Endothelial cell of umbilical vein (primary cell): ENCODE data around the gene RASGRP1. TPM values are rescaled to one million over a fixed set of nuclear protein-coding genes. Genes with fewer than 3 reads are reported as not detected.

Experiments
- BruUV-seq: library from RNA; stranded (reverse); fragments of 400-500 nt; replicated peaks from 2 replicates; lab custom pipeline; 2021; lab: Mats Ljungman, UMichigan
- CTCF ChIA-PET: fragments of 300-600, 350-600 bp; sonication (Branson Sonifier 250); formaldehyde crosslinking; loops from one replicate; lab custom pipeline; 2021; ENCODE audit warnings: antibody characterized with exemption, inconsistent platforms; lab: Charles Lee
- POLR2A ChIA-PET: fragments of 300-600, 350-600 bp; sonication (Branson Sonifier 250); formaldehyde crosslinking; loops from one replicate; lab custom pipeline; 2021; ENCODE audit warnings: antibody characterized with exemption, inconsistent platforms; lab: Charles Lee
- DNase-seq: peaks from one replicate; pipeline ENCODE4 v3.0.0-alpha.2; 2011; ENCODE audit warnings: low read depth, low spot score
- FAIRE-seq: peaks from 2 replicates; lab custom pipeline; 2011; peaks lifted over from hg19 to GRCh38; lab: Jason Lieb, UNC
- H2AFZ ChIP-seq: 2 replicates; pipeline ENCODE4 v1.6.0; 2012; ENCODE audit warnings: low read depth, low read length, control low read depth, inconsistent platforms
- H3K27ac ChIP-seq: 2 replicates; pipeline ENCODE4 v1.5.1; 2011; ENCODE audit warnings: low read depth, mild to moderate bottlenecking, control low read depth, low read length, moderate library complexity; ENCODE audit not compliant: insufficient read depth
- H3K27me3 ChIP-seq, 2 experiments: 2 replicates each; pipeline versions ENCODE4 v1.6.0 to v1.6.1; 2011; ENCODE audit warnings: low read length in 2 of 2, mixed read lengths in 1 of 2; ENCODE audit not compliant: control insufficient read depth in 2 of 2, insufficient read depth in 2 of 2
- H3K36me3 ChIP-seq, 2 experiments: 2 replicates in 1 of 2; 3 replicates in 1 of 2; pipeline ENCODE4 v1.5.1; 2011; ENCODE audit warnings: low read length in 2 of 2, mild to moderate bottlenecking in 1 of 2, moderate library complexity in 1 of 2; ENCODE audit not compliant: control insufficient read depth in 2 of 2, insufficient read depth in 2 of 2; ENCODE audit errors: extremely low read depth in 1 of 2
- H3K4me1 ChIP-seq: 3 replicates; pipeline ENCODE4 v1.5.1; 2011; ENCODE audit warnings: mild to moderate bottlenecking, low read length; ENCODE audit not compliant: control insufficient read depth, insufficient read depth; ENCODE audit errors: extremely low read depth
- H3K4me2 ChIP-seq: 2 replicates; pipeline ENCODE4 v1.6.1; 2011; ENCODE audit warnings: low read length, control low read depth, mixed read lengths; ENCODE audit not compliant: insufficient read depth
- H3K4me3 ChIP-seq, 3 experiments: fragments of 200-600 bp in 1 of 3; sonication (generic), shearing (Covaris generic) in 1 of 3; replicated peaks in 1 of 3; 2 replicates each; pipeline ENCODE4 v1.5.1; 2011 to 2016; ENCODE audit warnings: control low read depth in 3 of 3, low read length in 3 of 3, mild to moderate bottlenecking in 2 of 3, inconsistent platforms in 1 of 3, low read depth in 1 of 3, moderate library complexity in 1 of 3; ENCODE audit not compliant: insufficient read depth in 1 of 3
- H3K79me2 ChIP-seq: 2 replicates; pipeline ENCODE4 v1.6.0; 2012; ENCODE audit warnings: low read length, inconsistent platforms; ENCODE audit not compliant: control insufficient read depth, insufficient read depth
- H3K9ac ChIP-seq: replicated peaks from 2 replicates; pipeline ENCODE3; 2011; ENCODE audit warnings: low read length, control low read depth; ENCODE audit not compliant: insufficient read depth; ENCODE audit errors: extremely low read depth
- H3K9me1 ChIP-seq: replicated peaks from 3 replicates; pipeline ENCODE4 v1.6.0; 2011; ENCODE audit warnings: mild to moderate bottlenecking, low read length; ENCODE audit not compliant: control insufficient read depth, insufficient read depth; ENCODE audit errors: extremely low read depth
- H3K9me3 ChIP-seq: replicated peaks from 2 replicates; pipeline ENCODE4 v1.5.1; 2012; ENCODE audit warnings: low read length, inconsistent platforms; ENCODE audit not compliant: control insufficient read depth, insufficient read depth
- H4K20me1 ChIP-seq: replicated peaks from 2 replicates; pipeline ENCODE3; 2011; ENCODE audit warnings: mild to moderate bottlenecking, low read length; ENCODE audit not compliant: control insufficient read depth, insufficient read depth; ENCODE audit errors: extremely low read depth
- GATA2 ChIP-seq: IDR thresholded peaks from 2 replicates; pipeline ENCODE4 v1.7.0; 2011; ENCODE audit warnings: low read depth, mild to moderate bottlenecking, moderate library complexity, mixed read lengths, low read length; ENCODE audit not compliant: insufficient read length, insufficient read depth
- MAX ChIP-seq: IDR thresholded peaks from 2 replicates; pipeline ENCODE4 v1.6.1; 2011; ENCODE audit not compliant: insufficient read depth, insufficient read length
- POLR2A ChIP-seq: IDR thresholded peaks from 2 replicates; pipeline ENCODE4 v1.6.1; 2012; ENCODE audit warnings: low read depth, mild to moderate bottlenecking, control low read depth, low read length
- POLR2AphosphoS5 ChIP-seq: IDR thresholded peaks from 2 replicates; pipeline ENCODE4 v1.6.1; 2012; ENCODE audit warnings: low read depth, mild to moderate bottlenecking, control low read depth, low read length, moderate library complexity; ENCODE audit not compliant: insufficient read depth
- dilution Hi-C: fragments of 300-500 bp; cut with MboI; formaldehyde crosslinking; loops from one replicate; pipeline ENCODE4 v1.15.0; 2019; ENCODE audit warnings: low sequenced_read_pairs; ENCODE audit not compliant: extremely low pct_ligation_motif_present
- intact Hi-C: fragments of 100-400 bp; cut with micrococcal nuclease; formaldehyde crosslinking; loops from one replicate; pipeline ENCODE4 v1.10.0; 2022
- polyA plus RNA-seq, 4 experiments: library from polyadenylated mRNA; depleted of rRNA in 3 of 4; stranded (reverse) in 3 of 4; unstranded in 1 of 4; fragments of >200 nt; gene quantifications; 2 replicates each; pipeline versions ENCODE4 v1.2.1 to v1.2.3, GENCODE V29; 2011 to 2012; ENCODE audit warnings: missing spikeins in 1 of 4
- total RNA-seq: library from RNA; stranded (reverse); gene quantifications from 2 replicates; pipeline ENCODE4 v1.2.3, GENCODE V29; 2021
- TF ChIP-seq, protein P1 (sequence below), 2 donors: IDR thresholded peaks; 1 replicate in 1 of 2; 2 replicates in 1 of 2; pipeline ENCODE4 v1.5.1; 2011; ENCODE audit warnings: low read length in 2 of 2, mild to moderate bottlenecking in 2 of 2, moderate library complexity in 2 of 2, control low read depth in 1 of 2, inconsistent platforms in 1 of 2, low read depth in 1 of 2; ENCODE audit not compliant: insufficient read depth in 1 of 2; ENCODE audit errors: extremely low read depth in 1 of 2

RASGRP1 gene
- total and polyA plus RNA-seq, 2 donors (not counting 3 experiments of a cell fraction or from before 2014, with no cell fraction given): 0.15 to 0.38 TPM

- H3K27ac ChIP-seq: no peak overlapping the region
- FAIRE-seq (no peak), DNase-seq (no peak)
- CTCF ChIA-PET: no interaction called here
- H3K36me3 ChIP-seq: no peaks in the 10 kb centered on the region
- no peak overlapping the region for H3K4me2 ChIP-seq
- no peaks in the 10 kb centered on the region for H3K9me3 ChIP-seq
- H3K4me3 ChIP-seq: no peak overlapping the region
- H3K27me3 ChIP-seq: peaks cover 11 to 16% of the 10 kb centered on the region in 2 experiments
- no peaks in the 10 kb centered on the region for H3K9me1 ChIP-seq
- POLR2A ChIA-PET: no interaction called here
- intact Hi-C loops (no loop called here), dilution Hi-C loops (no loop called here)
- no peaks in the 10 kb centered on the region for H3K4me1 ChIP-seq
- no peaks in the 10 kb centered on the region for H3K79me2 ChIP-seq
- no peaks in the 10 kb centered on the region for H4K20me1 ChIP-seq
- BruUV-seq: no TSS peak
- no peak overlapping the region for H3K9ac ChIP-seq
- H2AFZ ChIP-seq: no peak overlapping the region
- TF ChIP-seq, protein P1, sequence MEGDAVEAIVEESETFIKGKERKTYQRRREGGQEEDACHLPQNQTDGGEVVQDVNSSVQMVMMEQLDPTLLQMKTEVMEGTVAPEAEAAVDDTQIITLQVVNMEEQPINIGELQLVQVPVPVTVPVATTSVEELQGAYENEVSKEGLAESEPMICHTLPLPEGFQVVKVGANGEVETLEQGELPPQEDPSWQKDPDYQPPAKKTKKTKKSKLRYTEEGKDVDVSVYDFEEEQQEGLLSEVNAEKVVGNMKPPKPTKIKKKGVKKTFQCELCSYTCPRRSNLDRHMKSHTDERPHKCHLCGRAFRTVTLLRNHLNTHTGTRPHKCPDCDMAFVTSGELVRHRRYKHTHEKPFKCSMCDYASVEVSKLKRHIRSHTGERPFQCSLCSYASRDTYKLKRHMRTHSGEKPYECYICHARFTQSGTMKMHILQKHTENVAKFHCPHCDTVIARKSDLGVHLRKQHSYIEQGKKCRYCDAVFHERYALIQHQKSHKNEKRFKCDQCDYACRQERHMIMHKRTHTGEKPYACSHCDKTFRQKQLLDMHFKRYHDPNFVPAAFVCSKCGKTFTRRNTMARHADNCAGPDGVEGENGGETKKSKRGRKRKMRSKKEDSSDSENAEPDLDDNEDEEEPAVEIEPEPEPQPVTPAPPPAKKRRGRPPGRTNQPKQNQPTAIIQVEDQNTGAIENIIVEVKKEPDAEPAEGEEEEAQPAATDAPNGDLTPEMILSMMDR (IDR thresholded peaks at IDR 0.05; ENCODE audit: extremely low read depth in 1 of 2, insufficient read depth in 1 of 2, low read depth in 1 of 2, low read length in 2 of 2): no peak
- TF ChIP-seq GATA2 (no peak), MAX (no peak), POLR2AphosphoS5 (no peak)
Measured at GRCh38 chr15:38597219-38597800, 32.7 kb upstream of the RASGRP1 start.

DNA sequence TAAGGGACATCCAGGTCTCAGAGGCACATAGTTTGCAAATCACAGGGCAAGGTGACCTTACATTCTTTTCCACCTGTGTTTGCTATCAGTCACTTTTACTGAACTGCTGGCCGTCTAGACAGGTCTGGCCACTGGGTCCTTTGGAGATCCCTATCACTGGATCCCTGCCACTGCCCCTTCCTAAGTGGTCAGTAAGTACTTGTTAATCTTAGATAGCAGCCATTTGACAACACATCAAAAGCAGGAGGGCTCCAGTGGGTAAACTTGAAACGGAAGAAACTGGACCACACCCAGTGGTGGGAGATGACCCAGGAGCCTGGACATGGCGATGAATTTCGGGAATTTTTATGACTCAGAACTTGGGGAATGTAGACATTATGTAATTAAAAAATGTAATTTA, 28.9 kb upstream of the RASGRP1 start:
- Histone ChIP-seq H3K4me3 (no peak overlapping the region), H3K27me3 (peaks cover 10 to 20% of the 10 kb centered on the region in 2 experiments), H3K27ac (no peak overlapping the region), H3K36me3 (no peaks in the 10 kb centered on the region), H3K4me1 (no peaks in the 10 kb centered on the region), H3K9ac (no peak overlapping the region), H3K9me3 (no peaks in the 10 kb centered on the region), H2AFZ (no peak overlapping the region), H3K9me1 (no peaks in the 10 kb centered on the region), H4K20me1 (no peaks in the 10 kb centered on the region), H3K4me2 (no peak overlapping the region), H3K79me2 (no peaks in the 10 kb centered on the region)
- dilution Hi-C loops (no loop called here), intact Hi-C loops (no loop called here)
- ChIA-PET POLR2A (no interaction called here), CTCF (no interaction called here)
- FAIRE-seq: no peak
- DNase-seq: no peak
- TF ChIP-seq POLR2A (no peak), GATA2 (peak; percentile 20)
- BruUV-seq: no TSS peak
